ENCODE results near the gene GPR143. TPM values are rescaled to one million over a fixed set of nuclear protein-coding genes. Genes with fewer than 3 reads are reported as not detected.

GPR143 gene
- total and polyA plus RNA-seq, 2 experiments from 2014 or later, result not detected

DNA sequence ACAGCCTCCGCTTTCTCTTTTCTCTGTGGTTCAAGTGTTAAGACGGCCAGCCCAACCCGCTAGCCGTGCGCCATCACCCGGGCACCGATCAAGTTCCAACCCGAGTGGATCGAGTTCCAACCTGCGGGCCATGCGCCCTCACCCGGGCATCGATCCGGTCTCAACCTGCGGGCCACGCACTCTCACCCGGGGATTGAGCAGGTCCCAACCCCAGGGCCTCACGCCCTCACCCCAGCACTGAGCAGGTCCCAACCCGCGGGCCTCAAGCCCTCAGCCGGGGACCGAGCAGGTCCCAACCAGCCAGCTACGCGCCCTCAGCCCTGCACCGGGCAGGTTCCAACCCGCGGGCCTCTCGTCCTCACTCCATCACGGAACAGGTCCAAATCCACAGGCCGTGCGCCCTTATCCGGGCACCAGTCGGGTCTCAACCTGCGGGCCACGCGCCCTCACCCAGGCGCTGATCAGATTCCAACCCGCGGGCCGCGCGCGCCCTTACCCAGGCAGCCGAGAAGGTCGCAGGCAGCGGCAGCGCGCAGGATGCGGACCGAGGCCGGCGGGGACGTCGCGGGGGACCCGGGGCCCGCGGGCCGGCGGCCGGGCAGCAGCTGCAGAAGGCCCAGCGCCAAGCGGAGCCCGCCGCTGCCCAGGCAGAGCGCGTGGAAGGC lies 443 bp downstream of the GPR143 start:
- no peak overlapping the region for H3K4me3 ChIP-seq
- DNase-seq, result no peak
- no peaks in the 10 kb centered on the region for H3K27me3 ChIP-seq (replicated peaks; ENCODE audit: insufficient read depth)
- no peak overlapping the region for H3K9ac ChIP-seq
- H3K9me3 ChIP-seq (ENCODE audit: low read depth), result no peaks in the 10 kb centered on the region
- no peak for TF ChIP-seq EZH2phosphoT487 (IDR thresholded peaks at IDR 0.05; ENCODE audit: insufficient read depth, low read depth)
- WGBS, 2 experiments (ENCODE audit: low coverage in 1 of 2, low lambda C conversion rate in 2 of 2, missing lambda C conversion rate in 2 of 2), result 14 to 23% methylated on average over 8 to 47 of the region's 67 CpGs
- no peaks in the 10 kb centered on the region for H3K79me2 ChIP-seq (ENCODE audit: insufficient read depth)
- no peaks in the 10 kb centered on the region for H3K4me1 ChIP-seq (ENCODE audit: insufficient read depth)
- no peak overlapping the region for H2AFZ ChIP-seq
- no peaks in the 10 kb centered on the region for H3K36me3 ChIP-seq (ENCODE audit: low read depth)
- no peak overlapping the region for H3K4me2 ChIP-seq (ENCODE audit: unreplicated experiment)
- no peaks in the 10 kb centered on the region for H3F3A ChIP-seq (ENCODE audit: insufficient read depth)
- H3K9me2 ChIP-seq (ENCODE audit: insufficient read depth), result no peaks in the 10 kb centered on the region
- H3K27ac ChIP-seq, result no peak overlapping the region
- no peaks in the 10 kb centered on the region for H4K20me1 ChIP-seq (ENCODE audit: insufficient read depth)
- in situ Hi-C loops (cut with MboI), result no loop called here

DNA sequence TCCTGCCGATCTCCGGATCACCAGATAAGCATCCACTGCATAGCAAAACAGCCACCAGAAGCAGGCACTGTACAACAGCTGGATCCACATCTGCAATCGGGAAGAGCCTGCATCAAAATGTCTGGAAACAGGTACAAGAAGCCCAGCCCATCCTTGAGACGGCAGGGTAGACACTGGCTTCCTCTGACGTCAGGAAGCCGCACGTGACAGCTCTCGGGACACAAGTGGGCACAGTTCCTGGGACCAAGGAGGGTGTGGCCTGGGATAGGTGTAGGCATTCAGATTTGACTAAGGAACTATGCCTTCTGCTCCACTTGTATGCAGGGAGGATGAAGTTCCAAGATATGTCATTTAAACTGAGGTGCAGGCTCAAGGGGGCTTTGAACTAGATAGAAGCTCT lies 6.3 kb downstream of the GPR143 start:
- H3K9ac ChIP-seq, result no peak overlapping the region
- H3K36me3 ChIP-seq (ENCODE audit: low read depth), result no peaks in the 10 kb centered on the region
- H3K4me2 ChIP-seq (ENCODE audit: unreplicated experiment), result no peak overlapping the region
- H3K4me3 ChIP-seq, result no peak overlapping the region
- no peaks in the 10 kb centered on the region for H3F3A ChIP-seq (ENCODE audit: insufficient read depth)
- H3K27ac ChIP-seq, result no peak overlapping the region
- DNase-seq, result no peak
- 41 to 42% methylated on average over 8 of the region's 8 CpGs for WGBS, 2 experiments (ENCODE audit: low coverage in 1 of 2, low lambda C conversion rate in 2 of 2, missing lambda C conversion rate in 2 of 2)
- H3K79me2 ChIP-seq (ENCODE audit: insufficient read depth), result no peaks in the 10 kb centered on the region
- TF ChIP-seq EZH2phosphoT487 (IDR thresholded peaks at IDR 0.05; ENCODE audit: insufficient read depth, low read depth) (no peak), EZH2 (IDR thresholded peaks at IDR 0.05; ENCODE audit: insufficient read depth, poor library complexity, severe bottlenecking) (no peak)
- H3K9me3 ChIP-seq (ENCODE audit: low read depth), result no peaks in the 10 kb centered on the region
- H2AFZ ChIP-seq, result no peak overlapping the region
- H3K4me1 ChIP-seq (ENCODE audit: insufficient read depth), result no peaks in the 10 kb centered on the region
- no peaks in the 10 kb centered on the region for H4K20me1 ChIP-seq (ENCODE audit: insufficient read depth)
- H3K27me3 ChIP-seq (replicated peaks; ENCODE audit: insufficient read depth), result no peaks in the 10 kb centered on the region
- no peaks in the 10 kb centered on the region for H3K9me2 ChIP-seq (ENCODE audit: insufficient read depth)
- in situ Hi-C loops (cut with MboI), result no loop called here

DNA sequence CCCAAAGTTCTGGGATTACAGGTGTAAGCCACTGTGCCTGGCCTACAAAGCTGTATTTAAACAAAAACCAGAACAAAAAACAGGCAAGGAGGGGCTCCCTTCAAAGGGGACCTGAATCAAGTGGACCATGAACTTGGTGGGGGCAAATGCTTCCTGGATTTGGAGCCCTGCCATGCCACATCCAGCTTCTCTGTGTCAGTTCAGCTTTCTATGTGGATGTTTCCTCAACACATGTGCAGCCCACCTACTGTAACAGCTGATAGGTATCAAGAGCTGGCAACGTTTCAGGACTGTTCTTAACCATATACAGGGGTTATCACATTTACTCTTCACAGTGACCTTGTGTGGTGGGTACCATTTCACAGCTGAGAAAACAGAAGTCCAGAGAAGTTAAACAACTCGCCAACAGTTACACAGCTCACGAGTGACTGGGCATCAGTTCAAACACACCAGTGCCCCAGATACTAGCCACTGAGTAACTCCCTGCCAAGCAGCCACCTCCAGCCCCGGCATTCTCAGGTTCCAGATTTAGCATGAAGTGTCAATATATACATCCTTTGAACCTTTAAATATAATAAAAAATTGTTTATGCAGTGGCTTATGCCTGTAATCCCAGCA lies 7.5 kb downstream of the GPR143 start:
- H3K27me3 ChIP-seq (replicated peaks; ENCODE audit: insufficient read depth), result no peaks in the 10 kb centered on the region
- no peak overlapping the region for H2AFZ ChIP-seq
- H4K20me1 ChIP-seq (ENCODE audit: insufficient read depth), result no peaks in the 10 kb centered on the region
- no peaks in the 10 kb centered on the region for H3K9me3 ChIP-seq (ENCODE audit: low read depth)
- no peak for TF ChIP-seq EZH2 (IDR thresholded peaks at IDR 0.05; ENCODE audit: insufficient read depth, poor library complexity, severe bottlenecking)
- H3K79me2 ChIP-seq (ENCODE audit: insufficient read depth), result no peaks in the 10 kb centered on the region
- 41 to 44% methylated on average over 4 of the region's 4 CpGs for WGBS, 2 experiments (ENCODE audit: low coverage in 1 of 2, low lambda C conversion rate in 2 of 2, missing lambda C conversion rate in 2 of 2)
- no peak overlapping the region for H3K4me3 ChIP-seq
- H3K36me3 ChIP-seq (ENCODE audit: low read depth), result no peaks in the 10 kb centered on the region
- no peak for DNase-seq
- no peaks in the 10 kb centered on the region for H3F3A ChIP-seq (ENCODE audit: insufficient read depth)
- in situ Hi-C loops (cut with MboI), result no loop called here
- no peak overlapping the region for H3K4me2 ChIP-seq (ENCODE audit: unreplicated experiment)
- no peak overlapping the region for H3K9ac ChIP-seq
- no peak overlapping the region for H3K27ac ChIP-seq
- no peaks in the 10 kb centered on the region for H3K9me2 ChIP-seq (ENCODE audit: insufficient read depth)
- H3K4me1 ChIP-seq (ENCODE audit: insufficient read depth), result no peaks in the 10 kb centered on the region

GRCh38 chrX:9757366-9757765 lies 8.3 kb downstream of the GPR143 start:
- WGBS, 2 experiments (ENCODE audit: low coverage in 1 of 2, low lambda C conversion rate in 2 of 2, missing lambda C conversion rate in 2 of 2), result 72 to 88% methylated on average over 6 to 7 of the region's 7 CpGs
- Histone ChIP-seq H3K36me3 (ENCODE audit: low read depth) (no peaks in the 10 kb centered on the region), H3K4me1 (ENCODE audit: insufficient read depth) (no peaks in the 10 kb centered on the region), H4K20me1 (ENCODE audit: insufficient read depth) (no peaks in the 10 kb centered on the region), H3K4me2 (ENCODE audit: unreplicated experiment) (no peak overlapping the region), H2AFZ (no peak overlapping the region), H3K79me2 (ENCODE audit: insufficient read depth) (no peaks in the 10 kb centered on the region), H3K9me3 (ENCODE audit: low read depth) (no peaks in the 10 kb centered on the region), H3K27me3 (replicated peaks; ENCODE audit: insufficient read depth) (no peaks in the 10 kb centered on the region), H3K9ac (no peak overlapping the region), H3F3A (ENCODE audit: insufficient read depth) (no peaks in the 10 kb centered on the region), H3K9me2 (ENCODE audit: insufficient read depth) (no peaks in the 10 kb centered on the region), H3K27ac (no peak overlapping the region), H3K4me3 (no peak overlapping the region)
- TF ChIP-seq EZH2phosphoT487 (IDR thresholded peaks at IDR 0.05; ENCODE audit: insufficient read depth, low read depth) (no peak), EZH2 (IDR thresholded peaks at IDR 0.05; ENCODE audit: insufficient read depth, poor library complexity, severe bottlenecking) (no peak)
- no peak for DNase-seq
- in situ Hi-C loops (cut with MboI), result no loop called here

Measured in GM23248 (cell line).